H1 (cell line): ENCODE results near the gene NDFIP2. TPM values are rescaled to one million over a fixed set of nuclear protein-coding genes. Genes with fewer than 3 reads are reported as not detected.

ENCODE experiments used
- CTCF ChIA-PET: fragments of 300-600 bp; sonication (Branson Sonifier 250); formaldehyde crosslinking; loops from one replicate; lab custom pipeline; 2021; ENCODE audit not compliant: partially characterized antibody; lab: Charles Lee
- POLR2A ChIA-PET: fragments of 300-600 bp; sonication (Branson Sonifier 250); formaldehyde crosslinking; loops from one replicate; lab custom pipeline; 2021; ENCODE audit warnings: inconsistent platforms; ENCODE audit not compliant: partially characterized antibody; lab: Charles Lee
- DNase-seq, 2 experiments: peaks; one replicate each; pipeline versions ENCODE4 v3.0.0 to v3.0.0-alpha.2; 2010 to 2022; ENCODE audit warnings: low spot score in 2 of 2, low read depth in 1 of 2, mixed read lengths in 1 of 2
- FAIRE-seq: peaks from 2 replicates; lab custom pipeline; 2011; peaks lifted over from hg19 to GRCh38; lab: Jason Lieb, UNC
- H2AFZ ChIP-seq: 2 replicates; pipeline ENCODE4 v1.8.1; 2012; ENCODE audit warnings: low read length, inconsistent platforms
- H2AK5ac ChIP-seq: 2 replicates; pipeline ENCODE4 v1.6.1; 2013; ENCODE audit warnings: low read depth, low read length
- H2BK120ac ChIP-seq: replicated peaks from 2 replicates; pipeline ENCODE3; 2013; ENCODE audit warnings: low read depth, low read length, inconsistent platforms
- H2BK12ac ChIP-seq: 2 replicates; pipeline ENCODE4 v1.6.1; 2013; ENCODE audit warnings: low read depth, low read length
- H2BK15ac ChIP-seq: 2 replicates; pipeline ENCODE4 v1.6.1; 2013; ENCODE audit warnings: low read length
- H2BK20ac ChIP-seq: 2 replicates; pipeline ENCODE4 v1.6.1; 2013; ENCODE audit warnings: low read length
- H2BK5ac ChIP-seq: 2 replicates; pipeline ENCODE4 v1.6.1; 2013; ENCODE audit warnings: low read depth, low read length
- H3K14ac ChIP-seq: 2 replicates; pipeline ENCODE4 v1.6.1; 2013; ENCODE audit warnings: inconsistent platforms; ENCODE audit not compliant: insufficient read length
- H3K18ac ChIP-seq: 2 replicates; pipeline ENCODE4 v1.6.1; 2013; ENCODE audit warnings: low read length; ENCODE audit errors: extremely low read depth
- H3K23ac ChIP-seq: 2 replicates; pipeline ENCODE4 v1.6.1; 2013; ENCODE audit warnings: inconsistent platforms; ENCODE audit not compliant: insufficient read length
- H3K23me2 ChIP-seq: 2 replicates; pipeline ENCODE4 v1.6.1; 2013; ENCODE audit warnings: low read depth, low read length
- H3K27ac ChIP-seq: 2 replicates; pipeline ENCODE4 v1.6.1; 2011; ENCODE audit warnings: low read depth, low read length, inconsistent platforms
- H3K27me3 ChIP-seq, 4 experiments: replicated peaks in 1 of 4; 1 replicate in 1 of 4; 2 replicates in 3 of 4; pipeline versions ENCODE4 v1.6.1 to v1.8.1; 2011 to 2013; ENCODE audit warnings: low read length in 3 of 4, mild to moderate bottlenecking in 3 of 4, inconsistent platforms in 2 of 4, mixed read lengths in 2 of 4, moderate library complexity in 1 of 4; ENCODE audit not compliant: control insufficient read depth in 3 of 4, insufficient read depth in 3 of 4; ENCODE audit errors: extremely low read depth in 1 of 4
- H3K36me3 ChIP-seq, 4 experiments: 2 replicates each; pipeline versions ENCODE4 v1.6.1 to v1.8.1; 2011 to 2013; ENCODE audit warnings: mild to moderate bottlenecking in 4 of 4, low read length in 3 of 4, moderate library complexity in 2 of 4, control low read depth in 1 of 4, inconsistent platforms in 1 of 4; ENCODE audit not compliant: insufficient read depth in 4 of 4, control insufficient read depth in 2 of 4
- H3K4ac ChIP-seq: replicated peaks from 2 replicates; pipeline ENCODE3; 2013; ENCODE audit warnings: low read length, low read depth, mixed read lengths, inconsistent platforms; ENCODE audit not compliant: insufficient read length
- H3K4me1 ChIP-seq, 4 experiments: replicated peaks in 1 of 4; 1 replicate in 1 of 4; 2 replicates in 3 of 4; pipeline versions ENCODE4 v1.6.1 to v1.8.1; 2011 to 2013; ENCODE audit warnings: low read length in 3 of 4, inconsistent platforms in 2 of 4, mixed read lengths in 1 of 4; ENCODE audit not compliant: insufficient read depth in 4 of 4, control insufficient read depth in 3 of 4
- H3K4me2 ChIP-seq, 2 experiments: 2 replicates each; pipeline versions ENCODE4 v1.6.1 to v1.8.1; 2011 to 2013; ENCODE audit warnings: low read depth in 2 of 2, low read length in 2 of 2, control low read depth in 1 of 2, inconsistent platforms in 1 of 2, mild to moderate bottlenecking in 1 of 2; ENCODE audit not compliant: insufficient read depth in 1 of 2
- H3K4me3 ChIP-seq, 4 experiments: fragments of 200-600, 300-600 bp in 1 of 4; sonication (generic), shearing (Covaris generic), sonication (Bioruptor Twin) in 1 of 4; 2 replicates each; pipeline versions ENCODE4 v1.5.1 to v1.8.1; 2011 to 2016; ENCODE audit warnings: low read length in 4 of 4, low read depth in 3 of 4, control low read depth in 2 of 4, inconsistent platforms in 2 of 4, mild to moderate bottlenecking in 2 of 4, mixed read lengths in 1 of 4, moderate library complexity in 1 of 4; ENCODE audit not compliant: insufficient read depth in 2 of 4; ENCODE audit errors: extremely low read depth in 1 of 4
- H3K56ac ChIP-seq: replicated peaks from 2 replicates; pipeline ENCODE3; 2013; ENCODE audit warnings: low read depth, mild to moderate bottlenecking, mixed read lengths, low read length, inconsistent platforms; ENCODE audit not compliant: insufficient read length
- H3K79me1 ChIP-seq: 2 replicates; pipeline ENCODE4 v1.6.1; 2013; ENCODE audit warnings: low read depth, low read length, control low read depth
- H3K79me2 ChIP-seq, 2 experiments: 2 replicates each; pipeline versions ENCODE4 v1.6.1 to v1.8.1; 2012 to 2013; ENCODE audit warnings: low read length in 2 of 2, mild to moderate bottlenecking in 2 of 2, inconsistent platforms in 1 of 2; ENCODE audit not compliant: insufficient read depth in 2 of 2, control insufficient read depth in 1 of 2
- H3K9ac ChIP-seq, 4 experiments: replicated peaks in 1 of 4; 1 replicate in 1 of 4; 2 replicates in 3 of 4; pipeline versions ENCODE4 v1.6.1 to v1.8.1; 2011 to 2013; ENCODE audit warnings: low read depth in 3 of 4, low read length in 3 of 4, control low read depth in 2 of 4, mild to moderate bottlenecking in 2 of 4, moderate library complexity in 2 of 4, inconsistent platforms in 1 of 4; ENCODE audit errors: extremely low read depth in 1 of 4
- H3K9me3 ChIP-seq, 2 experiments: 2 replicates each; pipeline versions ENCODE4 v1.6.1 to v1.8.1; 2012 to 2013; ENCODE audit warnings: mild to moderate bottlenecking in 2 of 2, moderate library complexity in 2 of 2, control low read depth in 1 of 2, inconsistent platforms in 1 of 2, low read depth in 1 of 2, low read length in 1 of 2, mixed read lengths in 1 of 2; ENCODE audit not compliant: insufficient read depth in 2 of 2
- H4K20me1 ChIP-seq, 2 experiments: replicated peaks in 1 of 2; 2 replicates each; pipeline versions ENCODE3 to v1.8.1; 2011 to 2013; ENCODE audit warnings: inconsistent platforms in 2 of 2, low read length in 2 of 2, mild to moderate bottlenecking in 1 of 2; ENCODE audit not compliant: insufficient read depth in 2 of 2, control insufficient read depth in 1 of 2
- H4K5ac ChIP-seq: 2 replicates; pipeline ENCODE4 v1.6.1; 2013; ENCODE audit warnings: low read length, low read depth, mixed read lengths, inconsistent platforms; ENCODE audit not compliant: insufficient read length
- H4K8ac ChIP-seq: 2 replicates; pipeline ENCODE4 v1.8.0; 2013; ENCODE audit warnings: mild to moderate bottlenecking, moderate library complexity, low read length, inconsistent platforms; ENCODE audit not compliant: insufficient read depth; ENCODE audit errors: extremely low read depth
- H4K91ac ChIP-seq: replicated peaks from 2 replicates; pipeline ENCODE3; 2013; ENCODE audit warnings: low read length, mixed read lengths, inconsistent platforms; ENCODE audit not compliant: insufficient read length
- BRCA1 ChIP-seq: IDR thresholded peaks from 2 replicates; pipeline ENCODE4 v1.6.1; 2012; ENCODE audit warnings: low read depth, low read length, improper control_type of control experiment
- CBX5 ChIP-seq: fragments of 300-800, 300-1000 bp; sonication (generic); IDR thresholded peaks from 2 replicates; pipeline ENCODE4 v1.7.1; 2016; ENCODE audit warnings: antibody characterized with exemption, low read length, low read depth
- EGR1 ChIP-seq: IDR thresholded peaks from 2 replicates; pipeline ENCODE4 v1.6.1; 2011; ENCODE audit warnings: low read depth, low read length, borderline replicate concordance
- EP300 ChIP-seq, 2 experiments: IDR thresholded peaks; 1 replicate in 1 of 2; 2 replicates in 1 of 2; pipeline ENCODE4 v1.6.1; 2011 to 2012; ENCODE audit warnings: low read depth in 2 of 2, low read length in 2 of 2, mild to moderate bottlenecking in 2 of 2, borderline replicate concordance in 1 of 2, inconsistent platforms in 1 of 2, moderate library complexity in 1 of 2
- HDAC2 ChIP-seq, 2 experiments: fragments of 300-600 bp in 1 of 2; sonication (generic) in 1 of 2; IDR thresholded peaks; 2 replicates each; pipeline ENCODE4 v1.6.1; 2011 to 2012; ENCODE audit warnings: low read depth in 2 of 2, low read length in 2 of 2, mild to moderate bottlenecking in 2 of 2, moderate library complexity in 2 of 2, borderline replicate concordance in 1 of 2, inconsistent platforms in 1 of 2
- HDAC6 ChIP-seq: IDR thresholded peaks from one replicate; pipeline ENCODE4 v1.7.1; 2012; ENCODE audit warnings: low read depth, mild to moderate bottlenecking, inconsistent platforms, low read length, moderate library complexity
- PHF8 ChIP-seq: fragments of 200-600 bp; sonication (generic); conservative IDR thresholded peaks from 2 replicates; pipeline ENCODE4 v1.7.1; 2012; ENCODE audit warnings: low read depth, mild to moderate bottlenecking, inconsistent platforms, low read length, moderate library complexity
- RBBP5 ChIP-seq: IDR thresholded peaks from 2 replicates; pipeline ENCODE4 v1.7.1; 2012; ENCODE audit warnings: low read depth, mild to moderate bottlenecking, inconsistent platforms, low read length, moderate library complexity, borderline replicate concordance
- SIRT6 ChIP-seq: IDR thresholded peaks from one replicate; pipeline ENCODE4 v1.7.1; 2012; ENCODE audit warnings: low read length, inconsistent platforms
- SUZ12 ChIP-seq: fragments of 200-600 bp; sonication (generic); IDR thresholded peaks from 2 replicates; pipeline ENCODE4 v1.6.1; 2012; ENCODE audit warnings: mild to moderate bottlenecking, inconsistent platforms, low read length, moderate library complexity, mixed read lengths
- WGBS, 2 experiments: shearing (Covaris generic) in 1 of 2; methylation state at CpG; one replicate each; pipeline versions ENCODE4 v1.1.6 to v1.1.7; 2013 to 2015; ENCODE audit warnings: low lambda C conversion rate in 2 of 2, mixed read lengths in 2 of 2, inconsistent platforms in 1 of 2, low coverage in 1 of 2, missing lambda C conversion rate in 1 of 2; ENCODE audit not compliant: insufficient replicate concordance in 2 of 2, insufficient coverage in 1 of 2, insufficient read length in 1 of 2; ENCODE audit errors: extremely low coverage in 1 of 2, missing lambda C conversion rate in 1 of 2; 5-methylcytosine and 5-hydroxymethylcytosine counted together
- polyA plus RNA-seq, 7 experiments: library from polyadenylated mRNA; depleted of rRNA in 3 of 7; stranded (reverse) in 5 of 7; unstranded in 2 of 7; fragments of >200 nt in 5 of 7; fragments of 200-250 nt in 2 of 7; gene quantifications; 1 replicate in 5 of 7; 2 replicates in 1 of 7; 4 replicates in 1 of 7; pipeline versions ENCODE4 v1.2.1 to v1.2.3, GENCODE V29; 2011 to 2013; ENCODE audit warnings: missing spikeins in 2 of 7, mixed read lengths in 2 of 7
- total RNA-seq: library from RNA; stranded (reverse); fragmentation: NEBNext Ultra II Directional; extraction: Animal tissue kit (Norgen Biotek cat#: 25700); gene quantifications from 2 replicates; pipeline ENCODE4 v1.2.1, GENCODE V29; 2021
- TF ChIP-seq, protein P1 (sequence below): IDR thresholded peaks from 2 replicates; pipeline ENCODE4 v1.6.1; 2011; ENCODE audit warnings: low read length, improper control_type of control experiment

Gene NDFIP2
- total and polyA plus RNA-seq, 2 of the 8 experiments (the other 6 are each of a cell fraction or from before 2014, with no cell fraction given), result 11.1 to 32.9 TPM

DNA sequence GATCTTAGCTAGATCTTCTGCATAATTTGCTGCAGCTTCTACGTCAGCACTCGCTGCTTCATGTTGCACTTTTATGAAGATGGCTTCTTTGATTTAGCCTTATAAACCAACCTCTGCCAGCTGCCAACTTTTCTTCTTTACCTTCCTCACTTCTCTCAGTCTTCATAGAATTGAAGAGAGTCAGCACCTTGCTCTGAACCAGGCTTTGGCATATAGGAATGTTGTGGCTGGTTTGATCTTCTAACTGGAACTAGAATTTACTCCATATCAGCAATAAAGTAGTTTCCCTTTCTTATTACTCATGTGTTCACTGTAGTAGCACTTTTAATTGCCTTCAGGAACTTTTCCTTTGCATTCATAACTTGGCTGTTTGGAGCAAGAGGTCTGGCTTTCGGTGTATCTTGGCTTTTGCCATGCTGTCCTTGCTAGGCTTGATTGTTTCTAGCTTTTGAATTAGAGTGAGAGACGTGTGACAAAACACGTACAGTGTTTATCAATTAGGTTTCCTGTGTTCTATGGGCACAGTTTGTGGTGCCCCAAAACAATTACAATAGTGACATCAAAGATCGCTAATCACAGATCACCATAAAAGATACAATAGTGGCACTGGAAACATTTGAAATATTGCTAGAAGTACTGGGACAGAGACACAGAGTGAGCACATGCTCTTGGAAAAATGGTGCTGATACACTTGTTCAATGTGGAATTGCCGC is 50.7 kb downstream of the NDFIP2 start:
- H3K4ac ChIP-seq, result no peak overlapping the region
- CTCF ChIA-PET, result interaction anchor here (0.8 to 3.2 kb wide), 7 partner anchors 8 to 1779 kb away, joined by 3 to 16 read pairs (median 5); no protein-coding TSS in a partner anchor
- 0 out of 8 replicates have a peak, but pooled peaks cover 0 to 3% (median 0%) of the 10 kb centered on the region in 4 experiments for H3K36me3 ChIP-seq
- no peak overlapping the region for H2BK12ac ChIP-seq
- no peaks in the 10 kb centered on the region for H3K9me3 ChIP-seq
- H4K91ac ChIP-seq, result no peak overlapping the region
- H3K27ac ChIP-seq, result no peak overlapping the region
- H3K4me1 ChIP-seq, result peaks cover 0 to 12% (median 5%) of the 10 kb centered on the region in 4 experiments; a peak in 5 of 7 replicates
- no peaks in the 10 kb centered on the region for H3K79me2 ChIP-seq
- no peak overlapping the region for H3K4me2 ChIP-seq
- DNase-seq (no peak), FAIRE-seq (no peak)
- no peak overlapping the region for H3K18ac ChIP-seq
- no peaks in the 10 kb centered on the region for H3K27me3 ChIP-seq
- no peak overlapping the region for H3K14ac ChIP-seq
- 94% methylated on average over 7 of the region's 7 CpGs; no CpG with 5 or more reads in 1 of the 2 experiments for WGBS, 2 experiments
- H2BK15ac ChIP-seq, result no peak overlapping the region
- H2BK5ac ChIP-seq, result no peak overlapping the region
- no peaks in the 10 kb centered on the region for H3K23me2 ChIP-seq
- H4K8ac ChIP-seq, result no peak overlapping the region
- no peak overlapping the region for H2AFZ ChIP-seq
- no peaks in the 10 kb centered on the region for H3K79me1 ChIP-seq
- H4K5ac ChIP-seq, result no peak overlapping the region
- no peak overlapping the region for H3K23ac ChIP-seq
- H2BK20ac ChIP-seq, result no peak overlapping the region
- no peak overlapping the region for H2AK5ac ChIP-seq
- H4K20me1 ChIP-seq, result no peaks in the 10 kb centered on the region
- H2BK120ac ChIP-seq, result no peak overlapping the region
- no peak overlapping the region for H3K9ac ChIP-seq
- no peak overlapping the region for H3K56ac ChIP-seq
- POLR2A ChIA-PET, result interaction anchor here (0.9 kb wide), 1 partner anchor 138 kb away, joined by 3 read pairs; no protein-coding TSS in a partner anchor
- H3K4me3 ChIP-seq, result no peak overlapping the region
- TF ChIP-seq RBBP5, result no peak
- TF ChIP-seq, protein P1, sequence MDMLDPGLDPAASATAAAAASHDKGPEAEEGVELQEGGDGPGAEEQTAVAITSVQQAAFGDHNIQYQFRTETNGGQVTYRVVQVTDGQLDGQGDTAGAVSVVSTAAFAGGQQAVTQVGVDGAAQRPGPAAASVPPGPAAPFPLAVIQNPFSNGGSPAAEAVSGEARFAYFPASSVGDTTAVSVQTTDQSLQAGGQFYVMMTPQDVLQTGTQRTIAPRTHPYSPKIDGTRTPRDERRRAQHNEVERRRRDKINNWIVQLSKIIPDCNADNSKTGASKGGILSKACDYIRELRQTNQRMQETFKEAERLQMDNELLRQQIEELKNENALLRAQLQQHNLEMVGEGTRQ, result no peak
- TF ChIP-seq EP300 (IDR thresholded peaks at IDR 0.05; ENCODE audit: borderline replicate concordance in 1 of 2, low read depth in 2 of 2, low read length in 2 of 2), result no peak
- TF ChIP-seq SUZ12, result no peak
- TF ChIP-seq EGR1, result no peak
- no peak for TF ChIP-seq HDAC2 (IDR thresholded peaks at IDR 0.05; ENCODE audit: borderline replicate concordance in 1 of 2, low read depth in 2 of 2, low read length in 2 of 2)
- TF ChIP-seq HDAC6, result no peak
- no peak for TF ChIP-seq PHF8
- no peak for TF ChIP-seq BRCA1
- TF ChIP-seq CBX5, result no peak
- no peak for TF ChIP-seq SIRT6
